NAMALWA (cell line): ENCODE results near the gene TSC22D1.

Experiments used
- DNase-seq: peaks from one replicate; pipeline ENCODE4 v3.0.0-alpha.2; 2015; ENCODE audit warnings: low spot score

Gene TSC22D1

DNA sequence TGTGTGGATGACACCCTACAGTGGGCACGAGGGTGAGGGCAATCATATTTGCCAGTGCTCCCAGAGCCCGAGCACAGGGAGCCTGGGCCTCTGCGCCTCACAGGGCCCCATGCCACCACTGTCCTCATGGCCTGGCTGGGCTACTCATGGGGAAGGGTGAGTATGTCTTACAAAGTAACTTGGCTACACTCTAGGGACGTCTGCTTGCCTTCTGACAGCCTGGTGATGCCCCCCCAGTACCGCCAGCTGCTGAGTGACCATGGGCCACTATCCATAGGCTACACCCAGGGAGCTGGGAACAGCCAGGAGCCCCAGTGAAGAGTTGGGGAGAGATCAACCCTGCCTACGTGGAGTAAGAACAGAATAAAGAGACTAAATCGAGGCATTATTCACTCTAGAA, 123.7 kb downstream of the TSC22D1 start:
- DNase-seq: no peak

DNA sequence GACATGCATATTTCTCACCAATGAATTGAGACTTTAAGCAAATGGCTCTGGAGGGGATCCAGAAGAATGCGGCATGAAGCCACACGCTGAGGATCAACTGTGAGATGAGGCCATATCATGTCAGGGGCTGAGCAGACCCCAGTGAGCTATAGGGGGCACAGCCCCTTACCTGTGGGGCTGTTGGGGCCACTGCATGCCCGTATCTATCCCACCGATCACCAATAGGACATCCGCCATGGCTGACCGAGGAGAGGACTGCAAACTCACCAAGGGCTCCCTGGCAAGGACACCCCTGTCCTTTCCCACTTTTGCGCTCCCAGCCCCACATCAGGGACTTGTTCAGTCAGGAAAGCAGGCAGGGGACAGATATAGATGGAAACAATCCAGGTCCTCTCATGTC, 124.5 kb downstream of the TSC22D1 start:
- DNase-seq: no peak

DNA sequence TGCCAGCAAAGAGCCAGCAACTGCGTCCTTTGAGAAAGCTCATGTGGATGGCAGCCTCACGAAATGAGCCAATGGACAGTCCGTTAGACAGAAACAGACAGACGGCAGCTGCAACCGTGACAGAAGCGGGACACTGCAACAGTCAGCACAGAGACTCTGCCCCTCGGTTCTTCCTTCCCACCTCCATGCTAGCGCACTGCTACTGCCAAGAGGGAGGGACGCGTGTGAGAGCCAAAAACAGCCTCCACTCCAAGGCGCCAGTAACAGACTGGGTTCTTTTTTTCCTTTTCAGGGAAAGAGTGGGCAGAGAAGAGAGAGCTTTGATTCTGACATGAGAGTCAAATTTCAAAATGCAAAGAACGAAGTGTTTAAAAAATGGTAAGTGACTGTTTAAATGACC, 125.0 kb downstream of the TSC22D1 start:
- DNase-seq: no peak

DNA sequence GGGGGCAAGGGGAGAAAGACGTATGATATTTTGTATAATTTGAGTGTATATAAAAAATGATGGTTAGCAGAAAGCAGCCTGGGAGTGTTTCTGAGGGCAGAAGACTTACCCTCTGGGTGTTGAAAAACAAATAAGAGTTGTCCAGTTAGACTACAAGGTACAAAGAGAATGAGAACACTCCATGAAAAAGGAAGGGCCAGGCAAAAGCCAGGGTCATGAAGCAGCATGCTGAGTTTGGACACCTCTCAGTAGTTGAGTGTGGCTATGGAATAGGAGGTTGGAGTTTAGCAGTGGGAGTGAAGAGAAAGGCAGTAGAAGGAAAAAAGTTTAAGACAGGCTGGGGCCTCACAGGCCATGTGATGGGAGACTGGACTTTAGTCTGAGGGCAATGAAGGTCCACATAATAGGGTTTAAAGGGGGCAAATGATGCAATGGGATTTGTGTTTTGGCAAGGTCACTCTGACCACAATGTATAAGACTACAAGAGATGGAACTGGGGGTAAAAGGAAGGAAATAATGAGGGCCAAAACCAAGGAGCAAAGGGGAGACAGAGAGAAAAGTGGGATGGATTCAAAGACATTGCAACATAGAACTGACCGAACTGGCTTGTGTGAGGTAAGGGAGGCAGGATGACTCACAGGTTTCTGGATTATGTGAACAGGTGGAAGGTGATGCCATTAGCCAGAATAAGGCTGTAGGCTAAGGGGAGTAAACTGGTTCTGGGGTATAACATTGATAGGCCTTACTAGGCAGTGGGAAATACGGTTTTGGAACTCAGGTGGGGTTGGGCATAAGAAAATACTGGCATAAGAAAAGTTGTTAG, 125.9 kb downstream of the TSC22D1 start:
- no peak for DNase-seq

DNA sequence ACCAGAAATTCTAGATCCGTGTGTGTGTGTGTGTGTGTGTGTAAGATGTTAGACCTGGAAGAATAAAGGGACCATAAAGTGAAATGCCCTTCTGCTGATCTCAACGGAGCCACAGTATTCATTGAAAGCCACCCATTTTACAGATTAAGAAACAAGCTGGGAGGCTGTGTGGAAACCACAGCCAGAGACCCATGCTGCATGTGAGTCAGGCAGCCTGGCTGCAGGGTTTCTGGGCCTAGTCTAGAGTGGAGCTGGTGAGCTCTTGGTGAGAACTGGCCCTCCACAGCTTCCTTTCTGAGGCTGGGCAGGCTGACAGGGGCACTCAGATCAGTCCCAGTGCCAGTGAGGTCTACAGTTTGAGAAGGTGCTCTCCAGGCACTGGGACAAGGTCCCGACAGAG, 127.3 kb downstream of the TSC22D1 start:
- DNase-seq: no peak

DNA sequence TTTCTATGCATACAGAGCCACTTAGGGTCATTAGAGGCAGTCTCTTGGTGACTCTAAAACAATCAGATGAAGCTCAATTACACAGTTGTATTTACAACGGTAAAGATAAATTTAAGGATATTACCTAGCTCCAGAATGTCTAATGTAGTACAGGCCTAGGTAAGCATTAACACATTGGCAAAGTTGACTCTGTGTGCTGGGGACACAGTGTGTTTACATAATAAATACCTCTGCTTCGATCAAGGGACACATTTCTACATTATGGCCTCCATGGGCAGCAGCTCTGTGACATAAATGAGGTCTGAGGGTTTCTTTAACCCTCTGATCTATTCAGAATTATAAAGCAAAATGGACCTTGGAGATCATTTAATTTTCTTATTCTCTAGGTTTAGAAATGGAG, 127.8 kb downstream of the TSC22D1 start:
- no peak for DNase-seq

DNA sequence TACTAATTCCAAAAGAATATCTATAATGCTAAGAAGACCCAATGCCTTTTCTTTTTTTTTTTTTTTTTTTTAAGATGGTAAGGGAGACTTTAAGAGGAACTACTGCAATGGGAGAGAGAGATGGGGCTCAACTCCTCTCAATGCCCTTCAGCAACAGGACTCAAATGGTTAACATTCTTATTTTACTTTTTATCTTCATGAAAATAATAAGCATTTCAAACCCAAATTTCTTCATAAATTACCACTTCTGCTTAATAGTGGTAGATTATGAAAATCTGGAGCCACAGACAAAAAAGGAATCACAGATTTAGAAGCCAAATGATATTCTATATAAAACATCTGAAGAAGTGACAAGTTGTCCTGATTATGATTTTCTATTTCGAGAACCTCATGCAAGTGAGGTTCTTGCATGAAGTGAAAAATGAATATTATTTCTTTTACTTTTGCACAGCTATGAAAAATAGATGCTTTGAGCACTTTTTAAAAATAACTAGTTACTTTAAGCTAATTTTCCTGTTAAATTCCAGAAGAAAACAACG, 128.3 kb downstream of the TSC22D1 start:
- no peak for DNase-seq

DNA sequence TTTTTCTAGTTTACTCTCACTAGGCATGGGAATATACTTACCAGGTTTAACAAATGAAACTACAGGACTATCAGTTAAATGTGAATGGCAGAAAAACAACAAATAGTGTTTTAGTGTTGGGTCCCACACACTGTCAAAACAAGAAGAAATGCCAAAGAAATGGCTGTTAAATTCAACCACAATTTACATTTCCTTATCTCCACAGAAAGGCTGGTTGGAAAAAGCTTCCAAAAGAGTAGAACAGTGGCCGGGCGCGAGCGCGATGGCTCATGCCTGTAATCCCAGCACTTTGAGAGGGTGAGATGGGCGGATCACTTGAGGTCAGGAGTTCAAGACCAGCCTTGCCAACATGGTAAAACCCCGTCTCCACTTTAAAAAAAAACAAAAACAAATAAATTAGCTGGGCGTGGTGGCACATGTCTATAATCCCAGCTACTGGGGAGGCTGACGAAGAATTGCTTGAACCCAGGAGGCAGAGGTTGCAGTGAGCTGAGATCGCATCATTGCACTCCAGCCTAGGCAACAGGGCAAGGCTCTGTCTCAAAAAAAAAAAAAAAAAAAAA, 136.0 kb downstream of the TSC22D1 start:
- DNase-seq: no peak

DNA sequence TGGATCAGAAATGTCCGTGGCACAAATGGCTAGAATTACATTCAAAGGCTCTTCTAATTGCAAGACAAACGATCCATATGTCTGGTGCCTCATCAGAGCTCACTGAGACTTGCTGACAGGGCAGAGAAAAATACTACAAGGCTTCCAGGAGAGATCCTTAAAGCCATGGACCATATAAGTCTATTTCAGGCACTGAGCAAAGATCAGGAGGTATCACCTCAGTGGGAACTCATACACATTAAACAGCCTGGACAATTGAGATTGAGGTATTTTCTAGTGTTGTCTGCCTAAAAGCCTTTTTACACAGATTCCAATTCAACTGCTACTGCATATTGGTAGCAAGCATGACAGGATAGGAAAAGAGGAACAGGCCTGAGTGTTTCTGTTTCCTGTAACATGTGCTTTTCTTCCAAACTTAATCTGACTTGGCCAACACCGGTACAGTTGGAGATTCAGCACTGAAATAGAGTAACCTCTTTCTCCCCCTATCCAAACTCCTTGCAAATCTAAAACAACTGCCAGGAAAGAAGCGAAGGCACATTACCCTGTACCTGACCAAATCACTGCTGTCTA, 136.6 kb downstream of the TSC22D1 start:
- peak; percentile 7 for DNase-seq

DNA sequence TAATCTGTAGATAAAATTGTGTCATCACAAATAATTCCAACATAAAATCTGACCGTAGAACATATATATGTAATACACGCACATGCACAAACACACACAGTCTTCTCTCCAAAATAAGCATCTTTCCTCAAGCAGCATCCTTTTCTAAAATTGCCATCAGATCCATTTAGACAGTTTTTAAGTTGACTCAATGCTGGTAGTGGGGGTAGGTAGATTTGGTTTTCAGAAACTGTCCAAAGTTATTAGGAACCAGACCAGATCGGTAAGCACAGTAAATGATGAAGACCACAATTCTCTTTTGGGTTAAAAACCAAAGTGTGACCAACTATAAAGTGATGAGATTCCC, 137.9 kb downstream of the TSC22D1 start:
- DNase-seq: no peak

DNA sequence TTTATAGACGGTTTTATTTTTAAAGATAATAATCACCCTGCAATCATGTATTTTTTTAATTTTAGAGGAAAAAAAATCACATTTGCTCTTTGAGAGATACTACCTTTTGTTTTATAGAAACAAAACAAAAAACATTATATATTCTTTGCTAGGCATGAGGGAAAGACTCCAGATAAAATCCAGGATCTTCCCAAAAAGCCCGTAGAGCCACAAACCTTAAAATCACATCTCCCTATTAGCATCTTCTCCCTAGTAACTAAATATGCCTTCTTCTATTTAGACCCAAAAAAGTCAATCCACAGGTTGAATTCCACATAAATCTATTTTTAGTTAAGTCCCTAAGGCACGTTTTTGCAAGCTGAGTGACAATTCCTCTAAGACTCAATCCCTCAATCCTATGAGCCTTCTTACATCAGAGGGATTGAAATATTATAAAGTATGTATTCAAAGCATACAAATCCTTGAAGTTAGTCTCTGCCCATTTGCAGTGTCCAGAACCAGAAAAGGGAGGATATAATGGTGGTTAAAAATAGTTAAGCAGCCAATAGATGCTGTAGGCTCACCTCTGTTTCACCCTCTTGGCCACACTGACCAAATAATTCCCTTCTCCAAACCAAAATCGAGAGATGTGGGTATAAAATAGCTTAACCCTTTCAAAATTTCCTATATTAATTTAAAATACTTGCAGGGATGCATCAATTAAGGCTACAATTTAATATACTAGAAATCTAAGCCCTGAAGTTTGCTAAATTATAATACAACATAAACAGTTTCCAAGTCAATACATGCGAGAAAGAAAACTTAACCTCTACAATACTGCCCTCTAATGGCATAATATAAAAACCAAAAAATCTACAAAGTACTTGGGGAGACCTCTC, 138.5 kb downstream of the TSC22D1 start:
- DNase-seq: peak; percentile 81

DNA sequence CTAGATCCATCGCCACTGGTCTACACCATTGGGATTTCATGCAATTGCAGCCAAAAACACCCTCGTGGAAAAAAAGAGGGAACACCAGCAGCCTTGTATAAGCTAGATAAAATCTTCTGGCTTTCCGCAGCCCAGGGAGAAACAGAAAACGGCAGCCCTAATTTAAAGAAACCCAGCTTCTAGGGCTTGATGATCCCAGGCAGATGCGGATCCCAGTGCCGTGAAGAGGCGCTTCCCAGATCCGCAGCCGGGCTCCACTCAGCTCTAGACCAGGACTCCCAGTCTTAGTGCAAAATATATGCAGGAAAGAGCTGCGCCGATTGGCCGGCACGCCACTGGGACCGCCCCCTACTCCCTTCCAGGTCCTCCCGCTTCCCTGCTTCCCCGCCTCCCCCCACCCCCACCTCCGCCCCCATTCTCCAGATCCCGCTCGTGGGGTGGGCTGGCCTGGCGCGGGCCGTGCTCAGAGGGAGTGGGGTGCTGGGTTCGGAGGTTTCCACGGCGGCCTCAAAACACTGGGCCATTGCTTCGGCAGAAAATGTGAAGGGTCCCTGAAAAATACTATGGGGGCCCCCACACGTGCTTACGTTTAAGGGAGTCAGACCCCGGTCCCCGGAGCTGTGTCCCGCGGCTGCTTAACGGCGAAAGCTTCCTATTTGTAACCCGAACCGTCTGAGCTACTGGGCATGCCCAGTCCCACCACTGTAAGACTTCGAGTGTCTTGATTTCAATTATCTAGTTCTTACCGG, 139.4 kb downstream of the TSC22D1 start:
- peak; percentile 80 for DNase-seq

DNA sequence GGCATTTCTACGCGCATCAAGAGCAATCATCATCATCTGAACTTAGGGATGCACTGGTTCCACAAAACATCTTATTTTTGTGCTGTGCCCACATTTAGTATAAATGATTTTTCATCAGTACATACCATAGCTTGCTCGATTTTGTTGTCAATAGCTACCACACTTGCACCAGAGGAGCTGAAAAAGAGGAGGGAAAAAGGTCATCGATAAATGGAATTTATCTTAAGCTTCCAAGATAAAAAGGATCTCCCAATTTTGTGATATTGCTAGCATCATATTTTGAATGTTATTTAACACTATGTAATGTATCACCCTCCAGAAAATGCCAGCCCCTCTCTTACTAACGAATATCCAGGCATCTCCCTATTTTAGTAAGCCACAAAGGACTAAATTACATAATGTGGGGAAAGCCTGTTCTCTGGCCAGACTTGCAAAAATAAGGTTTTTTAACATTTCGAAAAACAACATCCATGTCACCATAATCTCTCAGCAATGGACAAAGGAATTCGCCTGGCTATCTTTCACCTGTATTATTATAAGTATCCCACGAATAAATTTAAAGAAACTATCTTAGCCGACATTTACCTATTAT, 140.1 kb downstream of the TSC22D1 start:
- peak; percentile 28 for DNase-seq

DNA sequence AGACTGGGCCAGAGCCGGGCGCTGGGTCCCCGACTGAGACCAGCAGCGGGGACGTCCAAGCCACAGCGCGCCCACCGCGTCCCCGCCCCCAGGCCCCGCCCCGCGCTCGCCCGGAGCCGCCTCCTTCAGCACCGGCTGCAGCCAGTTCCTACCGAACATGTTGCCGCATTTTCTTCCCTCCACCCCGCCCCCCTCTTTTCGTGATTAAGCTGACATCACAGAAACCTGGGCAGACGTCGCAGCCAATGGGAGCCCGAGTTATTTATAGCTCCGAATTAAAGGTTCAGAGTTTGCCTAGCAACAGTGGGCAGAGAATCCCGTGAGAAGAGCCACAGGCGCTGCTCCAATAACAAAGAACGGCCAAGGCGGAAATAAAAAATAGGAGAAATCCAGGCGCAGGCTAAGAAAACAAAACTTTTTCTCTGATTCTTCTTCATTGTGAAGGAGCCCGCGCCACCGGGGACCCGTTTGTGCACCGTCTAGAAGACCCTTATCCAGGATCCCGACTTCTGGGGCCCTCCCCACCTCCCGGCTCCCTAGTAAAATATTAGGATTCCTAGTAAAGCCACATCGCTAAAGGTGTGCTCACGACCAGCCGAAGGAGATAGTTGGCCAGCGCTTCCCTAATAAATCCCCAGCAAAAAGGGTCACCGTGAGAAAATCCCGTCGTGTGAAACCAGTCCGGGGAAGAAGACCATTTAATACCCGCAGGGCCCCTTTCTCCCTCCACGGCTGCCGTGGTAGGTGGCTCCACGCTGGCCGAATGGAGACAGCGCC, 140.8 kb downstream of the TSC22D1 start:
- peak; percentile 96 for DNase-seq

DNA sequence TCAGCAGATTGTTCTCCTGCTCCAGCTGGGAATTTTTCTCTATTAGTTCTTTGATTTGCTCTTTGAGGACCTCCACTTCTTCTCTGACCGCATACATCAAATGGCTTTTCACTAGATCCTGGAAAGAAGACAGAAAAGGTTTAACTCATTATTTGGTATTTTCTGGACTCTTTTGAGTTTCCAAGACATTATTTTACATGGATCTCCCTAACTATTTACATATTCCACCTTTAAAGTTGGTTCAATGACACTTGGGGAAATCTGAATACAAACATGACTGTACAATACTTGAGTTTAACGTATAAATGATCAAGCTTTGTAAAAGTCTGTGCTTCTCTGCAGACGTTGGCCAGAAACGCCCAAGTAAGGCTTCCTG, 141.4 kb downstream of the TSC22D1 start:
- DNase-seq: no peak

DNA sequence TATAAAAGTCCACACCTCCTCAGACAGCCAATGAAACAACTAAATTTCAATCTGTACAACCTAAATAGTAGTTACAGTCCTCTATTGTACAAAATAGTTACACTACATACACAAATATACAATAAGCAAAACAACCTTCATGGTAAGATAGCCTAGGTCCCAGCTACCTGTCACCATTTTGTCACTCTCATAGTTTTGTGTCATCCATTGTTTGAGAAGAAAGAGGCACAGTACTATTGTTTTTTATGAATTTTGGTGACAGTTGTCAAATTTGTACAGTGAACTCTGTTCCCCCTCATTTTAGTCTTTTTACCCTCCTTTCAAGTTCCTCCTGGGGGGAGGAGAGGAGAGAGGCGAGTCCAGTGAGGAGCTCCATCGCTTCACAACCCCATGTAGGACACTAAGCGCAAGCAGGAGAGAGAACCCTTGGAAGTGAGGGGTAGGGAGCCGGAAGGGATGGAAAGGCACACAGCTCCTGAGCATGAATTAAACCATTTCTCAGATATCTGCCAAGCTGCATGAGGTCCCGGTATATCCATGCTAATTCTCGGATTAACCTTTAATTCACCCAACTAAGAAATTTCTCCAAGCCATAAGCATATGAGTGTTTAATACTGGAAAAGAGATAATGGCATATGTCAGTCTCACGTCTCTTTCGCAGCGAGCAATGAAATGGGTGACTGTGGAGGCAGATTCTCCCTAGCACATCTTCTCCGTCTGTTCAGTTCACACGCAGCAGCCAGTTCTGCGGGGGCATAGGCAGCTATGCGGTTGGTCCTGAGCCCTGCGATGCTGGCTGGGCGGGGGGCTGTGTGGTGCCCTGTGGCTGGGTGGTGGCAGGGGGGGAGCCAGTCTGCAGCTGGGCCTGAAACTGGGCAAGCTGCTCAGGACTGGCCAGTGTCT, 142.0 kb downstream of the TSC22D1 start:
- no peak for DNase-seq

DNA sequence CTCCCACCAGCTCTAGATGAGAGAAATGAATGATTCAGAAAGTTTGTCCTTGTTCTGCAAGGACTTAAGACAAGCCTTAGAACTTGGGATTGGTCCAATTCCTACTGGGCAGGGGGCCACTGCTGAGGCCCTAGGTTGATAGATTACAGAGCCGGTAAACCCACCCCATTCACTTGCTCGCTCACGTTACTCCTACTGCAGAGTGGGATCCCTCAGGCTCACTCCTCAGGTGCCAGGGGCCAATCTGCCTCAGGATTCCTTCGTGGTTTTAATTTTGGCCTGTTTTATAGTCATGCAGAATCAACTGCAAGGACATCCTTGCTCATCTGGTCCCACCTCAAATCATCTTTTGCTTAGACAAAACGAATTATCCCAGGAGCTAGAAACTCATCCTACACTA, 143.5 kb downstream of the TSC22D1 start:
- DNase-seq: no peak

DNA sequence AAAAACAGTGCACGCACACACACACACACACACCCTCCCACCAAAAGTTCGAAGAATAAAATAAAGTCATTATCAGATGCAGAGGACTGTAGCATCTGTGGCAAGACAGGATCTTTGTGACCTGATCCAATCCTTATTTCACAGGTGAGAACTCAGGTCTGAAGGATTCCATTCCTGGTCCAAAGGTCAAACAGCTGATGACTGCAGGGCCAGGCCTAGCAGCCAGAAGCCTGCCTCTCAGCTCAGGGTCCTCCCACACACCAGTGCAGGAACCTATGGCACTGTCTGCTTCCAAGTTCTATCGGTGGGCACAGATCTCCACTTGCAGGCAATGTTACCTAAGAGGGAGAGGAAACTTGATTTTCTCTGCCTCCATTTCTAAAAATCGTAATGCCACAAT, 145.0 kb downstream of the TSC22D1 start:
- no peak for DNase-seq

DNA sequence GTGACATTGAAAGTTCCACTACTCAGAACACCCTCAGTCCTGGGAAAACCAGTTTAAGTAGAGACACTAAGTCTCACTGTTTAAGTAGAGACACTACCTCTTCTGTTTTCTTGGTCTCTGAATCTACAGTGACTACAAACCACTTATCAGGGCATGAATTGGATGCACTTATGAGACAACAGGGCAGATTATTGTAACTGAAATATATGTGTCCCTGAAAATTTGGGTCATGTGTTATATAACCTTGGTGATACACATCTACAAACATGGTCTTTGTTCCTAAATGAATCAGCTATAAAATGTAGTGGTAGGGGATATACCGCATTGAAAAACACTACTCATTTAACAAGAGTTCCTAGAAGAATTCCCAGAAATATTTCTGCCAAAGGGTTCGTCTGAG, 146.8 kb downstream of the TSC22D1 start:
- no peak for DNase-seq

DNA sequence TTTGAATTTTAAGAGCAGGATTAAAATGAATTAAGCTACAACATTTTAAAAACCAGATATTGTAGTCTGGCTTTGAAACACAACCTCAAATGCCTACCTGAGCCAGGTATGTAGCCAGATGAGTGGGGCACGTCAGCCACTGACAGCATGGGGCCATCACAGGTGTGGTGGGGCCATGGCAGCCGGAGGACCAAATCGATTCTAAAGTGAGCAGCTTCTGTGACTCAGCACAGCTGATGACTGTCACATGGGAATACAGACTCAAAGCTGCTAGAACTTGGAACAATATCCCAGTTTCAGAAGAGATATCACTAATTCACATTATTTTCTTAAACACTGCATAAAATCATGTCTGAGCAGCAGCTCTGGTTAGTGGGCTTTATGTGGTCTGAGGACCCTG, 149.7 kb downstream of the TSC22D1 start:
- no peak for DNase-seq
